ENCODE measurements around the gene ERN1.
"Not testable (repeated sequence)": the region's sequence is repeated elsewhere in the genome, so short reads cannot be mapped to it uniquely, and the experiment has no call there.

ERN1 gene

GRCh38 chr17:64008830-64009229 lies 121.1 kb downstream of the ERN1 start:
- in situ Hi-C loops (cut with HindIII; ENCODE audit: low sequenced_read_pairs): no loop called here

GRCh38 chr17:64008346-64008745 lies 121.6 kb downstream of the ERN1 start:
- in situ Hi-C loops (cut with HindIII; ENCODE audit: low sequenced_read_pairs): no loop called here

GRCh38 chr17:64007838-64008282 lies 122.1 kb downstream of the ERN1 start:
- in situ Hi-C loops (cut with HindIII; ENCODE audit: low sequenced_read_pairs): no loop called here

GRCh38 chr17:64007089-64007837 lies 122.7 kb downstream of the ERN1 start:
- in situ Hi-C loops (cut with HindIII; ENCODE audit: low sequenced_read_pairs): not testable (repeated sequence)

DNA sequence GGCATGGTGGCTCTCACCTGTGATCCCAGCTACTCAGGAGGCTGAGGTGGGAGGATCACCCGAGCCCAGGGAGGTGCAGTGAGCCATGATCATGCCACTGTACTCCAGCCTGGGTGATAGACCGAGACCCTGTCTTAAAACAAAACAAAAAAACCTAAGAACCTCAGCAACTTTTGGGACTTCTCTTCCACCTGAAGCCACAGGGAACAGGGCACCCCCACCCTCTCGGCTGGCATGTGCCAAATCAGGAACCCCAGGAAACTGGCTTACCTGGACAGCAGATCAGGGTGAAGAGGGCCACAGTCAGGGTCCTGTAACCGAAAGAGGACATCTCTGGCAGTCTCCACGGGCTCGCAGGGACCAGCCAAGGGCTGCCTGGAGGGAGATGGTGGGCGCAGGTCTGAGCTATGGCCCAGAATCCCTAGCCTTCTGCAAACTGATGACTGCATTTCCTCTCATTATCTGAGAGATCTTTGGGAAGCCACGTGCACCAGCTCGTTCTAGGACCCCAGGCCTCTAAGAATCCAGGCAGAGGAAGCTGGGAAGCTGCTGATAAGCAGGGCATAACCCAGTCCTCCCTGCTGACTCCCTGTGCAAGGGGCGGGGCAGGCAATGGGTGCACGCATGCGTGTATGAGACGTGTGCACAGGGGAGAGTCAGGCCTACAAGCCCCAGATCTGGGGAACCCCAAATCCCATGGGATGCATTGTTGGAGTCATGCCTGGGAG lies 123.4 kb downstream of the ERN1 start:
- in situ Hi-C loops (cut with HindIII; ENCODE audit: low sequenced_read_pairs): no loop called here

DNA sequence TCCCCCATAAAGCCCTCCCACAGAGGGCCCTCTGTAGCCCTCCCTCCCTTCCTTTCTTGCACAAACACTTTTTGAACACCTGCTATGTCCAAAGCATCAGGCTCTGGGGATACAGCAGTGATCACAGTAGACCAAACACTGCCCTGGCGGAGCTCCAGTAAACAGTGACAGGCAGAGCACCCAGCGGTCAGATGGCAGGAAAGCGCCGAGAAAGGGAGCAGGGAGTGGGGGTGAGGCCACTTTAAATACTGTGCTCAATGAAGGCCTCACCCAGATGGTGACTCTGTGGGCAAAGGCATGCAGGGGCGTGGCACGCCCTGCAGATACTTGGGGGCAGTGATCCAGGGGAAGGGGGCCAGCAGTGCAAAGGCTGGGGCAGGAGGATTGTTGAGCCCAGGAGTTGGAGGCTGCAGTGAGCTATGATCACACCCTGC lies 124.2 kb downstream of the ERN1 start:
- in situ Hi-C loops (cut with HindIII; ENCODE audit: low sequenced_read_pairs): no loop called here

DNA sequence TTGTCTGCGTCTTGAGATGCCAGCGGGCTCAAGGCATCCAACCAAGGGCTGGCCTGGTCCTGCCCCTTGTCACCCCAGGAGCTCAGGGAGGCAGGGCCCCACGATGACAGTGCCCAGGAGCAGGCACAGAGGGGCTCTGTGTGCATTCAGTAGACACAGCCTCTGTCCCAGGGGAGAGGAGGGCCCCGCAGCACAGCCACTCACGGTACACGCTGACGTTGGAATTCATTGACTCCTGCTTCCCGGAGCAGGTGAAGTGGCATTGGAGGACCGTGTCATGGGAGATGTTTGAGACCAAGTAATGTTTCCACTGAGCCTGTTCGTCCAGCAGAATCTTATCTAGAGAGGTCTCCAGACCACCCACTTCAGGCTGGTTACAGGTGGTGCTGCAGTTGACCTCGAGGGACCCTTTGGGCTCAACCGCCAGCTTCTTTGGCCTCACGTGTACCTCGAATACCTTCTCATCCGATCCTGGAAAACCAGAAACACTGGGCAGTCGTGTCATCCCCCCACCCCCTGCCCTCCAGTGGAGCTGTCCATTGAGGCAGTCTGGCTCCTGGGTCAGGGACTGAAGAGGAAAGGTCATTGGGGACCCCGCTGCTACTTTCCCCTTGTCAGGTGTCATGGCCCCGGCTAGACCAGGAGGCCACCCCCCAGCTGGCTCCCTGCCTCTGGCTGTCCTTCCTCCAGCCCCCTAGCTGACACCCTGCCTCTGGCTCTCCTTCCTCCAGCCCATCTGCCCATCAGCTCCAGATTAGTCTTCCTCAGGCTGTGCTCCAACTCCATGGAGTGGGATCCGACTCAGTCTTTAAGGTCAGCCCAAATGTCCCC lies 124.8 kb downstream of the ERN1 start:
- in situ Hi-C loops (cut with HindIII; ENCODE audit: low sequenced_read_pairs): no loop called here

DNA sequence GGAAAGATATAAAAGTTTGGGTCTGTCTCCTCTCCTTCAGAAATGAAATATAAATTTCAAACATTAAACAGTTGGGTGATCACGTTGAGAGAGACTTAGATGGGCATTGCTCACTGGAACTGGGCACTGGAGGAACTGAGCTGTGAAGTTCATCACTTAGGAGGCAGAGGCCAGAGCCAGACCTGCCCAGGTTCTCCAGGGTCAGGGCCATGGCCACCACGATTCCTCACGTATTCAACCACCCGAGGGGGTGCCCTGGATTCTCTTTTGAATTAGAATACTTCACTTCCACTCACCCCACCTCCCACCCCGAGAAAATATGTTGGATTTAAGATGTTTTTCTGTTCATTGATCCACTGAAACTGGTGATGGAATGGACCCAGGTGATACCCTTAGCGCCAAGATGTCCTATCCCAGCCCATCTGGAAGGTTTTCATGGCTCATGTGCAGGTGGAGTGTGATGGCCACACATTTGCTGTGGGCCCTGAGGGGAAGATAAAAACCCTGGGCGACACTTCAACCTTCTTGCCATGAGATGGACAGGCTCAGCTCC lies 125.7 kb downstream of the ERN1 start:
- in situ Hi-C loops (cut with HindIII; ENCODE audit: low sequenced_read_pairs): no loop called here

DNA sequence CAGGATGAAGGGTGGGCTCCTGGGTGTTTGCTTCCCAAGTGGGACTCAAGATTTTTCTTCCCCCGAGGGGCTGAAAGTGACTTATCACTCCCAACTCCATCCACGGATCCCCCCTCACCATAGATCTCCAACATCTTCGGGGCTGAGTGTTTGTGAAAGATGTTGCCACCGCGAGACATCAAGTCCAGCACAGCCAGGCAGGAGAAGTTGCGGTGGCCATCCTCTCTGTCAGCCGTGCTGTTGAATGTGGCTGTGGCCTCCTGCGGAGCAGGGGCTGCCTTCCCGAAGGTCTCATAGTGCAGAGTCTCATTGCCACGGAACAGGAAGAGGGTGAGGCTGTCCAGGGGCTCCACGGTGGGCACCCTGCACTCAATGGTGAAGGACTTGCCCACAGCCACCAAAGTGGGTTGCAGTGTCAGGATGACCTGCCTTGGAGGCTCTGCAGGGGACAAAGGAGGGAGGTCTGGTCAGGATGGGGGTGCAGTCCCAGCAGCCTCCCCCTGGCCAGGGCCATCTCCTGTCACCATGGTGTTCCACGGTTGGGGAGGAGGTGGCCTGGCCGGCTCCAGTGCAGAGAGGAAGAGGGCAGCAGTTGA lies 126.3 kb downstream of the ERN1 start:
- in situ Hi-C loops (cut with HindIII; ENCODE audit: low sequenced_read_pairs): no loop called here

DNA sequence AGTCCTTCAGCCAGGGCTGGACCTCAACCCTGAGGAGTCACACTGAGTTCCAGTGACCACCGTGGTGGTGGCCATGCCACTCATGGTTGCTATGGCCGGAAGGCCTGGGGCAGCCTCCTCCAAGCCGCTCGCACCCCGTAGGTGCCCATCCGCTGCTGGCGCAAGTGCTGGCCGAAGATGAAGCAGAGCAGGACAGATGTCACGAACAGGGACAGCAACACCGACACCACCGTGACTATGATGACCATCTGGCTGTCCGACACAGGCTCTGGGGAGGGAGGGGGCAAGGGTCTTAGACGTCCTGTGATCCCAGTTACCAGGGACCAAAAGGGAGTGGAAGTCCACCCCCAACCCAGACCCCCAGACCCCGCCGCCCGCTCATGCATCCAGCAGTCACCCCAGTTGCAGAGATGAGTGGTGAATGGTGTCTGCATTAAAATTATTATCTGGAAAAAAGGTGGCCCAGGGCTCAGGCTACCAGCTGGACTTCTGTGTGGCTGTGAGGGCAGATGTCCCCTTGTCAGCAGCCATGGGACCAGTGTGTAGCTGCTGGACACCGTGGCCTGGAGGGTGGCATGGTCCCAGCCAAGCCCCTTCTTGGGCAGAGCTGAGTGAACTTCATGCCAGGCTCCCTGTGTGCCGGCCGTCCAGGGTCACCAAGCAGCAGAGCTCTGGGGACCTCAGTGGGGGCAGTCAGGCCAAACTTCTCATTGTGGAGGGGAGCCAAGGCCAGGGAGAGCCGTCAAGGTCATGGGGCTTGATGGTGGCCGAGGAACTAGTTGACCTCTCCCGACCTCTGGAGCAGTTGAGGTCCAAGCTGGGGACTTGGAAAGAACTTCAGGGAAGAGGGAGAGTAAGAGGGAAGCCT lies 127.1 kb downstream of the ERN1 start:
- in situ Hi-C loops (cut with HindIII; ENCODE audit: low sequenced_read_pairs): no loop called here

DNA sequence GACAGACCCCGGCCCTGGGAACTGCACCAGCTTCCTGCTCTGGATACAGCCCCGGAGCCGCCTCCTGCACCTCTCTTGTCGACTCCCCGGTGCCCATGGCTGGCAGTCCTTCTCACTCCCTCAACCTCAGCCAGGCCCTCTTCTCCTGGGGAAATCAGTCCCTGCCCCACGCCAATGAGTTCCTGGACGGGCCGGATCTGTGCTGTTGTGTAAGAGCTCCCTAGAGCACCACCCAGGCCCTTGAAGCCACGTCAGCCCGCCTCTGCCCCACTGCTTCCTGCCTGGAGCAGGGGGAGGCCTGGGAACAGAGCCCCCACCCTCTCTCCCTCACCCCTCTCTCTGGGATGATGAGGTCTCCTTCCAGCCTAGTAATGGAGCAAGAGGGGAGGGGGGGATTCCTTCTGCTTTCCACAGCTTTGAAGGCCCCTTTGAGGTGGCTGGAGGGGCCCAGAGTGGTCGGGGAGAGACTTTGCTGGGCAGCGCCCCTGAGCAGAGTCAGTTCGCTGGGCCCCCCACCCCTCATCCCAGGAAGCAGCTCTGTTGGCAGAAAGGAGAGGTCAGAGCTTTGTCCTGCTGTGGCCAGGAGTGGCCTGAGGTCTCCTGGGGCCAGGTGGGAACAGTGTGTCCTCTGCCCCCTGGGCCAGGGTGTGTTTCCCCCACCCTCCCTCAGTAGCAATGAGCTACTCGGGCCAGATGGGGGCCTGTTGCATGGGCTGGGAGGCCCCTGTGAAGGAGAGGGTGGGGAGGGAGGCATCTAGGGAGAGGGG lies 128.0 kb downstream of the ERN1 start:
- in situ Hi-C loops (cut with HindIII; ENCODE audit: low sequenced_read_pairs): no loop called here

DNA sequence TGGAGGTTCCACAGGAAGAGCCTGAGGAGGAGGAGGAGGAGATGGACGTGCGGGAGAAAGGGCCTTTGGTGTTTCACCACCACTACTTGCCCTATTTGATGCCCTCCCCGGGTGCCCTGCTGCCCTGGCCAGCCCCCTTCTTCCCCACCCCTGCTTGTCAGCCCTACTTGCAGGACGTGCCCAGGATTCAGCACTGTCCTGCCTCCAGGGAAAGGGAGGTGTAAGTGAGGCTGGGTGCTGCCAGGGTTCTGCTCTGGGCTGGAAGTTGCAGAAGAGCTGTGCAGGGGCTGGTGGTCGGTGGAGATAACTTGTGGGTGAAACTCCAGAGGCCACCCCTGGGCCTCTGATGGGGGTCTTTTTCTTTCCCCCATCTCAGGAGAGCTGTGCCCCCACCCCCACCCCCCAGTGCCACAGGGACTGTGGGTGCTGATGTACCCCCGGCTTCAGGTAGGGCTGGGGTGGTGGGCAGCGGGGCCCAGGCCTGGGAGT lies 128.8 kb downstream of the ERN1 start:
- in situ Hi-C loops (cut with HindIII; ENCODE audit: low sequenced_read_pairs): no loop called here

- in situ Hi-C loops (cut with HindIII; ENCODE audit: low sequenced_read_pairs): no loop called here
Observed at GRCh38 chr17:63999680-64000531, 130.0 kb downstream of the ERN1 start.

GRCh38 chr17:63998721-63999679 lies 130.9 kb downstream of the ERN1 start:
- in situ Hi-C loops (cut with HindIII; ENCODE audit: low sequenced_read_pairs): no loop called here

GRCh38 chr17:63998050-63998720 lies 131.8 kb downstream of the ERN1 start, which contains the start of gene PRR29:
Gene PRR29 (plus strand): TSS chr17:63998351. CDS start chr17:63998365, 14 bp downstream.
- in situ Hi-C loops (cut with HindIII; ENCODE audit: low sequenced_read_pairs): no loop called here

Data from DLD1 (cell line).